NCI-H1417 treated with DMSO at 0.1 percent for 48 hours (cell line): ENCODE measurements around the gene ZNF397.
"Not testable (repeated sequence)": the region's sequence is repeated elsewhere in the genome, so short reads cannot be mapped to it uniquely, and the experiment has no call there.

Experiments used
- DNase-seq: peaks from one replicate; lab custom pipeline; 2025; lab: John Stamatoyannopoulos, UW

The ZNF397 gene

GRCh38 chr18:35240664-35241447, at the start of gene ZNF397:
TSS of gene ZNF397 (plus strand) at chr18:35241034. CDS start at chr18:35242471, 1,437 bp downstream.
- DNase-seq: peak; percentile 88

- no peak for DNase-seq
Observed at GRCh38 chr18:35191698-35192025, 49.2 kb upstream of the ZNF397 start.

DNA sequence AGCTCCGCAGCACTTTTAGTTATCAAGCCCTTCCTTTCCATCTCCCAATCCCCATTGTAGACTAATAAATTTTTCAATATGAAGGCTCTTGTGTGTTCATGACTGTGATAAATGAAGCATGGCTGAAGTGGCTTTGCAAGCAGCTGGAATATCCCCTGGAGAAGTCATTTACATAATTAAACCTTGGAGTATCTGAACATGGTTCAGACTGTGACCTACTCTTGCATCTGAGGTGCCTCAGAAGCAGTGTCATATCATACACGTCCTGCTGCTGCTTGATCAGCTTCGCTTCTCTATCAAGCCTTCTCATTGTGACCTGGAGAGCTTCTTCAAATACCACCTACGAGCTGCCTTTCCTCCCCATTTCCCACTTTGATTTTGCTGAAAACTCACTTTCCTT, 48.4 kb upstream of the ZNF397 start:
- DNase-seq: peak; percentile 62

- no peak for DNase-seq
Observed at GRCh38 chr18:35193316-35193715, 47.5 kb upstream of the ZNF397 start.

DNA sequence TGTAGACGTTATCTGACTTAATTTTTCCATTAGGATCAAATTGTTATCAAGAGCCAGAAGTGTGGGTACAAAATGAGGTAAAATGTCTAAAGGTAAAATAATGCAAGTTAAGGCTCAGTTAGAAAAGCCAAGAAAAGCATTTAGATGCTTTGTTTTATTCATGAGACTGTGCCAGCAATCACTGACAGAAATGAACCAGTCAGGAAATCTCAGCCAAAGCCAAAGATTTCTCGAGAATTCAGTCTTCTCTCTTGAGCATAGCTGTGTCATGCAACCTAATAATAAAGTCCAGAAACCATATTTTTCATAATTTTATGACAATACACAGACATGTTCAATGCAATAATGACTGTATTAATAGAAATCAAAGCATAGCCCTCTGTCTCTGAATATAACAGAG, 43.5 kb upstream of the ZNF397 start:
- no peak for DNase-seq

- no peak for DNase-seq
Observed at GRCh38 chr18:35201256-35201931, 39.4 kb upstream of the ZNF397 start.

GRCh38 chr18:35203067-35203466, 37.8 kb upstream of the ZNF397 start:
- DNase-seq: no peak

DNA sequence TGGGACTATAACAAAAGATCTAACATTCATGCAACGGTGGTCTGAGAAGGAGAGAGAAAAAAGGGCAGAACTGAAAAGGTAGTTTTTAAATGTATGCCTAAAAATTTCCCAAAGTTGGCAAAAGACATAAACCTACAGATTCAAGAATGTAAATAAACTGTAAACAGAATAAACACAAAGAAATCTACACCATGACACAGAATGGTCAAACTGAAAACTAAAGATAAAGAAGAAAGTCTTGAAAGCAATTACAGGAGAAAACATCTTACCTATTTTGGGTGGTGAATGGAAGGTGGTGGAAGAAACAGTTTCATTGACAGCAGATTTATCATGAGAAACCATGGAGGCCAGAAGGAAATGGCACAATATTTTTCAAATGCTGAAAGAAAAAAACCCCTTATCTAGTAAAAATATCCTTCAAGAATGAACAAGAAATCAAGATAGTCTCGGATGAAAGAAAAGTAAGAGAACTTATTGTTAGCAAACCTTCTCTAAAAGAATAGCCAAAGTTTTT, 35.6 kb upstream of the ZNF397 start:
- DNase-seq: no peak

DNA sequence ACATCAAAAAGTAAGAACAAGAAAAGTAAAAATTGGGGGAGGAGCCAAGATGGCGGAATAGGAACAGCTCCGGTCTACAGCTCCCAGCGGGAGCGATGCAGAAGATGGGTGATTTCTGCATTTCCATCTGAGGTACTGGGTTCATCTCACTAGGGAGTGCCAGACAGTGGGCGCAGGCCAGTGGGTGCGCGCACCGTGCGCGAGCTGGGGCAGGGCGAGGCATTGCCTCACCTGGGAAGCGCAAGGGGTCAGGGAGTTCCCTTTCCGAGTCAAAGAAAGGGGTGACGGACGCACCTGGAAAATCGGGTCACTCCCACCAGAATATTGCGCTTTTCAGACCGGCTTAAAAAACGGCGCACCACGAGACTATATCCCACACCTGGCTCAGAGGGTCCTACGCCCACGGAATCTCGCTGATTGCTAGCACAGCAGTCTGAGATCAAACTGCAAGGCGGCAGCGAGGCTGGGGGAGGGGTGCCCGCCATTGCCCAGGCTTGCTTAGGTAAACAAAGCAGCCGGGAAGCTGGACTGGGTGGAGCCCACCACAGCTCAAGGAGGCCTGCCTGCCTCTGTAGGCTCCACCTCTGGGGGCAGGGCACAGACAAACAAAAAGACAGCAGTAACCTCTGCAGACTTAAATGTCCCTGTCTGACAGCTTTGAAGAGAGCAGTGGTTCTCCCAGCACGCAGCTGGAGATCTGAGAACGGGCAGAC, 34.9 kb upstream of the ZNF397 start:
- not testable (repeated sequence) for DNase-seq

- no peak for DNase-seq
Observed at GRCh38 chr18:35215026-35215425, 25.8 kb upstream of the ZNF397 start.

DNA sequence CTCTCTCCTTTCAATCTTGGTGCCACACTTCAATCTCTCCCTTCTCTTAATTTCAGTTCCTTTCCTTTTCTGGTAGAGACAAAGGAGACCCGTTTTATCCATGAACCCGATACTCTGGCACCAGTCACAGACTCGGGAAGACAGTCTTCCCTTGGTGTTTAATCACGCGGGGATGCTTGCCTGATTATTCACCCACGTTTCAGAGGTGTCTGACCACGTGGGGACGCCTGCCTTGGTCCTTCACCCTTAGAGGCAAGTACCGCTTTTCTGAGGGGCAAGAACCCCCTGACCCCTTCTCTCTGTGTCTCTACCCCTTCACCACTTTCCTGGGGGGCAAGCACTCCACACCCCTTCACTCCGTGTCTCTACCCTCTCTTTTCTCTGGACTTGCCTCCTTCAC, 24.2 kb upstream of the ZNF397 start:
- DNase-seq: not testable (repeated sequence)

DNA sequence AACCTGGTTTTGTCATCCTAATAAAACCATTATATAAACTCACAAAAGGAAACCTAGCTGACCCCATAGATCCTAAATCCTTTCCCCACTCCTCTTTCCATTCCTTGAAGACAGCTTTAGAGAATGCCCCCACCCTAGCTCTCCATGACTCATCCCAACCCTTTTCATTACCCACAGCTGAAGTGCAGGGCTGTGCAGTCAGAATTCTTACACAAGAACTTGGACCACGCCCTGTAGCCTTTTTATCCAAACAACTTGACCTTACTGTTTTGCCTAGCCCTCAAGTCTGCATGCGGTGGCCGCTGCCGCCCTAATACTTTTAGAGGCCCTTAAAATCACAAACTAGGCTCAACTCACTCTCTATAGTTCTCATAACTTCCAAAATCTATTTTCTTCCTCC, 21.5 kb upstream of the ZNF397 start:
- DNase-seq: not testable (repeated sequence)

- DNase-seq: no peak
Observed at GRCh38 chr18:35220424-35220823, 20.4 kb upstream of the ZNF397 start.

DNA sequence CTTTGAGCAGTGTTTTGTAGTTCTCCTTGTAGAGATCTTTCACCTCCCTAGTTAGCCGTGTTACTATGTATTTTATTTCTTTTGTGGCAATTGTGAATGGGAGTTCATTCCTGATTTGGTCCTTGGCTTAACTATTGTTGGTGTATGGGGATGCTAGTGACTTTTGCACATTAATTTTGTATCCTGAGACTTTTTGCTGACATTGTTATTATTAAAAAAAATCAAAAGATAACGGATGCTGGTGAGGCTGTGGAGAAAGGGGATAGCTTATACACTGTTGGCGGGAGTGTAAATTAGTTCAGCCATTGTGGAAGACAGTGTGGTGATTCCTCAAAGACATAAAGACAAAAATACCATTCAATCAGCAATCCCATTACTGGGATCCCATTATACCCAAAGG, 17.0 kb upstream of the ZNF397 start:
- no peak for DNase-seq

DNA sequence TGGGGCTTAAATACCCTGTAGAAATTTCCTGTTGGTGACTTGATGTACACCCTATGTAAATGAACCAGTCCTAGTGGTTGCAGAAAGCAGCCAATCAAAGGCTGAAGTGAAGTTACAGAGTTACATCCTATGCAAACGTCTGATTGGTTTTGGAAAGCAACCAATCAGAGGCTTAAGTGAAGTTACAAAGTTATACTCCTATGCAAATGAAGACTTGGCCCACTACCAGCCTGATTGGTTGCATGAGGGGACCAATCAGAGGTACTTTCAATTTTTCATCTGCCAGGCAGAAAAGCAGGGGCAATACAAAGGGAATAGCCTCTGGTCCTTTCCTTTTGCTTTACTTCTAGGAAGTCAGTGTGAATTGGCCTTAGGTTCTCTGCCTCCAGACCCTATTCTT, 13.6 kb upstream of the ZNF397 start:
- DNase-seq: no peak

DNA sequence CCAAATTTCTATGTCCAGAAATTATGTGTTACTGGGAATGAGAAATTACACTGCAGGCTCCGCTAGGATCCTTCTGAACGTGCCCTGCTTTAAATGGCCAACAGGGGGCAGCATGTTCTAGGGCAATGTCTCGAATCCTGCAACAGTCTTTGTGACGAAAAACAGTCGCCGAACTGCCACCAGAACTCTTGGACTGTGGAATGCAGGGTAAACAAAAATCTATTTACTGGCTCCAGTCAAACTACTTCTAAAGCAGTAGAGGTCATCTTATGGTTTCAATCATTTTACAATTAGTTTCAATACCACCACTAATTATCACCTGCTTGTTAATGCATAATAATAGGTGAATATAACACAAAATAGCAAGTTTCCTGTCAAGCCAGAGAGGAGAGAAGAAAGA, 9.8 kb upstream of the ZNF397 start:
- peak; percentile 28 for DNase-seq

- no peak for DNase-seq
Observed at GRCh38 chr18:35236571-35237363, 4.1 kb upstream of the ZNF397 start.

DNA sequence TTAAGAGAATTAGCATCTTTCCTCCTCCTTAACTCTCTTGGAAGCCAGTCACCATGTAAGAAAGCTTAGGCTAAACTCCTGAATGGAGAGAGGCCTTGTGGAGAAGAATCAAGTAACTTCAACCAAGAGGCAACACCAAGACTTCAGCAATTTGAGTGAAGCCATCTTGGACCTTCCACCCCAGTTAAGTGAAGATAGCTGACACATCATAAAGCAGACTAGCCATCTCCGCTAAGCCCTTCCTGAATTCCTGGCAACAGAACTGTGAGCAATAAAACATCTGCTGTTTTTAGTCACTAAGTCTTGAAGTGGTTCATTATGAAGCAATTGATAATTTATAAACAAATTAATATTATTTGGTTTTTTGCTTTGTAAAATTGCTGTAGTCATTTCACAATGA, 1.5 kb upstream of the ZNF397 start:
- DNase-seq: no peak

- no peak for DNase-seq
Observed at GRCh38 chr18:35241448-35241804, 592 bp downstream of the ZNF397 start.

DNA sequence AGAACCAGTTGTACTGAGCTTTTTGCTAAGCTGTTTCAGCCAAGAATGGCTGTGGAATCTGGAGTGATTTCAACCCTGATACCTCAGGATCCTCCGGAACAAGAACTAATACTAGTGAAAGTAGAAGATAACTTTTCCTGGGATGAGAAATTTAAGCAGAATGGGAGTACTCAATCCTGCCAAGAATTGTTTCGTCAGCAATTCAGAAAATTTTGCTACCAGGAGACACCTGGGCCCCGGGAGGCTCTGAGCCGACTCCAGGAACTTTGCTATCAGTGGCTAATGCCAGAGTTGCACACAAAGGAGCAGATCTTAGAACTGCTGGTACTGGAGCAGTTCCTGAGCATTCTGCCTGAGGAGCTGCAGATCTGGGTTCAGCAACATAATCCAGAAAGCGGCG, 1.6 kb downstream of the ZNF397 start:
- no peak for DNase-seq

DNA sequence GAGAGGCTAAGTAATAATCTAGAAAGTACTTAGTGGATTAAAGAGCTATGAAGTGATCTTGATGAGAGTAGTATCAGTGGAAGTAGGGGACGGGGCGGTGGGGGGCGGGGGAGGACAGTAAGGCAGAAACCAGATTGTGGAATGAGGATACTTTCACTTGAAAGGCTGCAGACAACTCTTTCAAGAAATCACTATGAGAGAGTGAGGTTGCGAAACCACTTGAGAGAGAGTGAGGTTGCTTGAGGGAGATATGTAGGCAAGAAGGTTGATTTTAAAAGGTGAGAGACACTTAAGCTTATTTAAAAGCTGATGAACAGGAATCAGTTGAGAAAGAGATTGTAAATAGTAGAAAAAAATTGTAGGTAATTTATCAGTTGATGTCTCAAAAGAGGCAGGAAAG, 3.8 kb downstream of the ZNF397 start:
- DNase-seq: no peak

- no peak for DNase-seq
Observed at GRCh38 chr18:35245719-35246317, 5.0 kb downstream of the ZNF397 start.
